NCI-H510A (cell line): ENCODE data around the gene ZHX3.

ENCODE experiments used
- DNase-seq: peaks from one replicate; lab custom pipeline; 2025; lab: John Stamatoyannopoulos, UW

Gene ZHX3

GRCh38 chr20:41352666-41353065 is 35.1 kb upstream of the ZHX3 start:
- no peak for DNase-seq

GRCh38 chr20:41352106-41352505 is 34.6 kb upstream of the ZHX3 start:
- DNase-seq, result no peak

- no peak for DNase-seq
Measured at GRCh38 chr20:41350408-41350962, 33.0 kb upstream of the ZHX3 start.

- DNase-seq, result no peak
Measured at GRCh38 chr20:41349943-41350342, 32.4 kb upstream of the ZHX3 start.

- DNase-seq, result no peak
Measured at GRCh38 chr20:41349266-41349665, 31.7 kb upstream of the ZHX3 start.

- no peak for DNase-seq
Measured at GRCh38 chr20:41348430-41349172, 31.1 kb upstream of the ZHX3 start.

- DNase-seq, result no peak
Measured at GRCh38 chr20:41347523-41348429, 30.2 kb upstream of the ZHX3 start.

- no peak for DNase-seq
Measured at GRCh38 chr20:41345729-41346067, 28.2 kb upstream of the ZHX3 start.

- DNase-seq, result no peak
Measured at GRCh38 chr20:41344938-41345728, 27.6 kb upstream of the ZHX3 start.

- DNase-seq, result no peak
Measured at GRCh38 chr20:41344477-41344876, 26.9 kb upstream of the ZHX3 start.

GRCh38 chr20:41342474-41343464 is 25.2 kb upstream of the ZHX3 start:
- no peak for DNase-seq

GRCh38 chr20:41340327-41341055 is 23.0 kb upstream of the ZHX3 start, which contains the start of gene LPIN3:
Gene LPIN3 (plus strand): TSS chr20:41340821. CDS start chr20:41345804, 4,983 bp downstream.
- no peak for DNase-seq

- DNase-seq, result peak; percentile 81
Measured at GRCh38 chr20:41339957-41340326, 22.4 kb upstream of the ZHX3 start.

GRCh38 chr20:41336711-41337492 is 19.4 kb upstream of the ZHX3 start:
- DNase-seq, result no peak

GRCh38 chr20:41335591-41335990 is 18.1 kb upstream of the ZHX3 start:
- DNase-seq, result no peak

- DNase-seq, result no peak
Measured at GRCh38 chr20:41334443-41335421, 17.2 kb upstream of the ZHX3 start.

GRCh38 chr20:41334036-41334435 is 16.5 kb upstream of the ZHX3 start:
- no peak for DNase-seq

- no peak for DNase-seq
Measured at GRCh38 chr20:41331731-41332130, 14.2 kb upstream of the ZHX3 start.
